Measurements from ENCODE around the gene WDR86. TPM values are rescaled to one million over a fixed set of nuclear protein-coding genes. Genes with fewer than 3 reads are reported as not detected.

The WDR86 gene
- polyA plus RNA-seq, 1 donor, result 6.6 TPM

GRCh38 chr7:151406886-151407583 lies 2.8 kb downstream of the WDR86 start:
- DNase-seq (ENCODE audit: low read depth), result no peak

- DNase-seq (ENCODE audit: low read depth), result no peak
Measured at GRCh38 chr7:151406051-151406875, 3.6 kb downstream of the WDR86 start.

- no peak for DNase-seq (ENCODE audit: low read depth)
Measured at GRCh38 chr7:151405588-151405987, 4.2 kb downstream of the WDR86 start.

GRCh38 chr7:151405056-151405455 lies 4.8 kb downstream of the WDR86 start:
- no peak for DNase-seq (ENCODE audit: low read depth)

- no peak for DNase-seq (ENCODE audit: low read depth)
Measured at GRCh38 chr7:151404216-151405011, 5.4 kb downstream of the WDR86 start.

GRCh38 chr7:151403764-151404163 lies 6.1 kb downstream of the WDR86 start:
- DNase-seq (ENCODE audit: low read depth), result no peak

- DNase-seq (ENCODE audit: low read depth), result no peak
Measured at GRCh38 chr7:151402029-151402835, 7.6 kb downstream of the WDR86 start.

GRCh38 chr7:151400626-151401315 lies 9.1 kb downstream of the WDR86 start:
- DNase-seq (ENCODE audit: low read depth), result no peak

GRCh38 chr7:151399906-151400305 lies 9.9 kb downstream of the WDR86 start:
- no peak for DNase-seq (ENCODE audit: low read depth)

GRCh38 chr7:151399305-151399601 lies 10.6 kb downstream of the WDR86 start:
- no peak for DNase-seq (ENCODE audit: low read depth)

GRCh38 chr7:151398446-151399304 lies 11.2 kb downstream of the WDR86 start:
- DNase-seq (ENCODE audit: low read depth), result no peak

GRCh38 chr7:151397026-151397425 lies 12.8 kb downstream of the WDR86 start:
- DNase-seq (ENCODE audit: low read depth), result no peak

- no peak for DNase-seq (ENCODE audit: low read depth)
Measured at GRCh38 chr7:151396328-151396970, 13.4 kb downstream of the WDR86 start.

GRCh38 chr7:151395036-151395367 lies 14.8 kb downstream of the WDR86 start:
- DNase-seq (ENCODE audit: low read depth), result no peak

GRCh38 chr7:151394076-151395035 lies 15.5 kb downstream of the WDR86 start:
- no peak for DNase-seq (ENCODE audit: low read depth)

- no peak for DNase-seq (ENCODE audit: low read depth)
Measured at GRCh38 chr7:151393031-151393977, 16.5 kb downstream of the WDR86 start.

- DNase-seq (ENCODE audit: low read depth), result no peak
Measured at GRCh38 chr7:151392426-151392825, 17.4 kb downstream of the WDR86 start.

All from forelimb muscle (tissue), 1 donor.